COLO829 (cell line): ENCODE results near the gene PACRG.

Experiments
- DNase-seq: peaks from one replicate; pipeline ENCODE4 v3.0.0; 2012; ENCODE audit warnings: low spot score

The PACRG gene

GRCh38 chr6:163137398-163137881 is 409.7 kb downstream of the PACRG start:
- DNase-seq = no peak

GRCh38 chr6:163146036-163146435 is 418.3 kb downstream of the PACRG start:
- DNase-seq = no peak

- DNase-seq = no peak
Measured at GRCh38 chr6:163147994-163148393, 420.2 kb downstream of the PACRG start.

DNA sequence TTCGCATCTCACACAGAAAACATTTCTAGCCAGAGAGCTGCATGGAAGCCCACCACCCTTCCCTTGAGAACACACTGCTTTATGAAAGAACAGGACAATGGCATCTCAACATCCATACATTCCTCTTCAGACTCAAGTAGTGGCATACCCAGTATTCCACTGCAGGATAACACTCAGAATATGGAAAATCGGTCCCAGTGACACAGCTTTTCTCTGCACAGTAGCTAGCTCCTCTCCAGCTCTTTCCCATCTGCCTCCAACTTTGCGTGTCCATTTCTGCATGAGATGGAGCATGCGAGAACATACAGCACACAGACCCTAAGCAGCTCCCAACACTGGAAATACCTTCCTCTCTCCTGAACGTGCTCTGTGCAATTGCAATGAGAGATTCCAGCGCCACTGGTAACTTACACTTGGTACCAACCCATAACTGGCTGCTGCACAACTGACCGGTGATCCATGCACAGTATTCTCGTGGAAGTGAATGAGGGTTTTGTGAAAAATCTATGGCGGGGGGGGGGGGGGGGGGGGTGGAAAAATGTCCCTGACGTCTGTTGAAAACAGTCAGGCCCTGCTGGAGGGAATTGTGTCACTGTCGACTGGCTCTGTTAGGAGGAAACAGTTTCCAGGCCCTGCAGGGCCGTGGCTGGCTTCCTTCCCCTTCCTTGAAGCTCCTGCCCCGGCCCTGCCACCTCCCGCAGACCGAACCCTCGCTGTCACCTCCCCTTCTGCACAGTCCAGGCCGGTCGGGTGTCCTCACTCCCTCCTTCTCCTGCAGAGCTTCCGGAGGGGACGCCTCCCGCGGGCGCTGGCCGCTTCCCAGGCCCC is 420.9 kb downstream of the PACRG start:
- DNase-seq = no peak

GRCh38 chr6:163149279-163149848 is 421.6 kb downstream of the PACRG start:
- no peak for DNase-seq

DNA sequence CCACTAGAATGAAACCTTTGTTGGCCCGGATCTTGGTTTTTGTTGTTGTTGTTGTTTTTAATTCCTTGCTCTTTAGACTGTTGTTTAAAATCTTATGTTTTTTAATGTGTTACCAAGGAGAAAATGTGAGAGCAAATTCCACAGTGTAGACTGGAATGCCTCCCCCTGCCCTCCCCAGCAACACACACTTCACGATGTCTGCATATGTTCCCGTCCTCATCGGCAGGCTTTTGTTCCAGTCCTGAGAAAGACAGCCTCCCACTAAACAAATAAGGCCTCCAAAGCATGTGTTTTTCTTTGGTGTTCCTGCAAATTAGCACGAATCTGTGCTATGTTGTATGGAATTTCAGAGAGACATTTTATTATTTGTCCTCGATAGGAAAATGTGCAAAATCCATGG is 423.4 kb downstream of the PACRG start:
- DNase-seq = no peak

DNA sequence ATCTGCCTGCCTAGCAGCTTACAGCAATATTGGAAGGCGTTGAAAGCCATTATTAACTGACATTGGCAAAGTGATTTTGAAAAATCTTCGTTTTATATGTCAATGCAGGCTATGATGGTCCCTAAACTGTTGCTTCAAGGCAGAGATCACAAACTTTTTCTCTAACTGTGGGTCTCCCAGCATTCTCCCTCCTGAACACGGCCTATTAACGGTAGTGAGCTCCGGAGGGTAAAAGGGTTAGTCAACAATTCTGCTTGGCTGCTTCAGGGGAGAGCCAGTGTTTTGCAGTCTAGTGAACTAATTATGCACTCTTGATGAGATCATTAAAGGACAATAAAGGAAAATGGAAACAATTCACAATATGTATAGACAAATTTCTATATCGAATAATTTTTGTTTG is 424.9 kb downstream of the PACRG start:
- DNase-seq = no peak

- no peak for DNase-seq
Measured at GRCh38 chr6:163159110-163159509, 431.3 kb downstream of the PACRG start.

- DNase-seq = no peak
Measured at GRCh38 chr6:163159689-163160088, 431.9 kb downstream of the PACRG start.

DNA sequence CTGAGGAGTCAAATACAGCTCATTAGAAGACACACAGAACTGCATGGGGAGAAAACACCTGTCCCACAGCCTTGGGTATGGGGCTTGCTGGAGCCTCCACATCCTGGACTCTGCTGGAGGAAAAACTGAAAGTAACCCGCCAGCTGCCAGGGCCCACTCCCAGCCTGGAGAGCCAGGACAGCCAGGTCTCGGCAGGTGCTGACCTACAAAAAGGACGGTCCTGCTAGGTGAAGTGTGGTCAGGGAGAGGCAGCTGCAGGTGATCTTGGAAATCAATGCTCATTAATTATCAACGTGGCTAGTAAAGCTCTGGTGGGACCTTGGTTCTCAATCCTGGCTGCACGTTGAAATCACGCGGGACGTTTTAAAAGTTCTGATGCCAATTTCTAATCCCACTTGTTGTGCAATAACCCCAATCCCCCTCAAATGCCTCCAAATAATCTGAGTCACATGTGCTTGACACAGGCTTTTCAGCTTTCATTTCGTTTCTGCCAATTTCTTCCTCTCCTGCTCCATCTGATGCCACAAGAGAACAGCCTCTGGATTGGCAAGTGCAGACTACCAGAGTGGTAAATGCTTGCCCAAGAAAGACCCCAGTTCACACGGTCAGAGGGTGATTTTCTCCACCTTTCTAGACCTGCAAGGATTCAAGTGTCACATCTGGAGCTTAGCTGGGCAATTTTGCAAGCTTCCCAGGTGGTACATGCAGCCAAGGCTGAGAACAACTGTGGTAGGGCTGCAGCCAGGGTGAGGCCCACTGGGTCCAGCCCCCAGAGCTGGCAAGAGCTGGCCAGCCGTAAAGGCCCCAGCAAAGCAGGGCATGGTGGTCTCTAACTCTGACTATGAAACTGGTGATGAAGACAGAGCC is 434.5 kb downstream of the PACRG start:
- no peak for DNase-seq

DNA sequence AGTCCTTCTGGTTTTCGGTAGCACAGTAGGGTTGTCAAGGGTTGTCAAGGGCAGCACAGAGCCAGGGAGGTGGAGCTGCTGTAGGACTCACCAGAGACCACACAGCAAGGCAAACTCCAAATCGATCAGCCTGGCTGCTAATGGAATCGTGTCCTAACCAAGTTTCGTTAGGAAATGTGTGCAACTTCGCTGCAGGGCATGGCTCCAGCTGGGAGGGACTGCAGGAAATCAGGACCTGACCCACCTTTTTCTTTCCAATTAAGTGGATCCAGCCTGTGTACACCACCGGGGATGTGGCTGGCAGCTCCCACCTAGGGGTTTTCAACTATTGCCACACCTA is 435.1 kb downstream of the PACRG start:
- DNase-seq = no peak

DNA sequence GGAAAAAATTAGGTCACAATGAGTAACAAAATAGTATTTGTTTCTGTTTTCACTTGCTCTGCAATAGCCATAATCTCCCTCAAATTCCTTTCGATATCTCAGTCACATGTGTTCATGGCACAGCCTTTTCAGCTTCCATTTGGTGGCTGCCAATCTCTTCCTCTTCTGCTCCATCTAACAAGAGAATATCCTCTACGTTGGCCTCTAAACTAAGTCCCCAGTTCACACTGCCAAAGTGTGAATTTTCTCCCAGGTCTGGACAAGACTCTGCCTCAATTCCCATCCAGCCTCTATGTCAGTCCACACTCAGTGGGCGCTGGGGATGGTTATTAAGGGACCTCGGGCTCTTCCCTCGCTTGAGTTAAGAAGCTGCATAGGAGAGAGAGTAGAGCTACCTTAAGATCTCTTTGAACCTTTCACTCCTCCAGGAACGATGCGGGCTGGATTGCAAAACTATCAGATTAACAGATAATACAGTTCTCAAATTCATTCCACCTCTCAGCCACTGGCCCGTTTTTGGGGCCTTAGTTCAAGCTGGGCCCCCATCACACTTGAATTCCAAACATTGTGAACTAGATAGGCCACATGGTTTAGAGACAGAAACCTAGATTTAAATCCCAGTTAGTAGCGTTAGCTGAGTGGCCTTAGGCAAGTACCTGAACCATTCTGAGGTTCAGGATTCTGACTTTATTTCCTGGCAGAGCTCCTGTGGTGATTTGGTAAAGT is 436.6 kb downstream of the PACRG start:
- DNase-seq = no peak

GRCh38 chr6:163165155-163165910 is 437.6 kb downstream of the PACRG start:
- no peak for DNase-seq

GRCh38 chr6:163165922-163166321 is 438.1 kb downstream of the PACRG start:
- no peak for DNase-seq

DNA sequence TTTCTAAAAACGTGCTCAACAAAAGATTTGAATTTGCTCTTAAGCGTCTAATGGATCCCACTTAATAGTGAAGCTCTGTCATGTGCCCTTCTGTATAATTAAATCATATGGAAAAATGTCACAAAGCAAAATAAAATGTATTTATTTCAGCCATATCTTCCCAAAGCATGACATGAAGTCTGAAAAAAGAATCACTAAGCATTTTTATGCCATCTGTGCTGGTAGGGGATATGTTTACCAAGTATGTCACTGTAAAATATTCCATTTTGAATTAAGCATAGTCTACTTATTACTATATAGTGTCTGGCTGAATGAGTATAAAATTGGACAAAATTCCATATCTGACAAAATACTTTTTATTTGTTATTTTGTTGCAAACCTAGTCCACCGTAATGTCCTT is 438.7 kb downstream of the PACRG start:
- DNase-seq = no peak

DNA sequence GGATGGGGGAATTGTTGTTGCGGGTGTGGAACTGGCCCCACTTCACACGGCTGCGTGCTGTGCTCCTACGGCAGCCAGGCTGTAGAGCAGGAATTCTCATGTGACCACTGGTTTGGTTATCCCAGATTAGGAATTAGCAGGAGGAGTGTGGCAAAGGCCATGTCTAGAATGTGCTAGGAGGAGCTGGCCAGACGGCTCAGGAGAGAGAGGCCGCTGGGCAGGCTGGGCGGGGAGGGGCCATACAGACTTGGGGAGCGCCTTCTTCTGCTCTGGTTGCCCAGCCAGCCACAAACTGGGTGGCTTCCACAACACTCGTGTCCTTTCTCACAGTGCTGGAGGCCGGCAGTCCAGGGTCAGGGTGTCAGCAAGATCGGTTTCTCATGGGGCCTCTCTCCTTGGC is 441.7 kb downstream of the PACRG start:
- no peak for DNase-seq

DNA sequence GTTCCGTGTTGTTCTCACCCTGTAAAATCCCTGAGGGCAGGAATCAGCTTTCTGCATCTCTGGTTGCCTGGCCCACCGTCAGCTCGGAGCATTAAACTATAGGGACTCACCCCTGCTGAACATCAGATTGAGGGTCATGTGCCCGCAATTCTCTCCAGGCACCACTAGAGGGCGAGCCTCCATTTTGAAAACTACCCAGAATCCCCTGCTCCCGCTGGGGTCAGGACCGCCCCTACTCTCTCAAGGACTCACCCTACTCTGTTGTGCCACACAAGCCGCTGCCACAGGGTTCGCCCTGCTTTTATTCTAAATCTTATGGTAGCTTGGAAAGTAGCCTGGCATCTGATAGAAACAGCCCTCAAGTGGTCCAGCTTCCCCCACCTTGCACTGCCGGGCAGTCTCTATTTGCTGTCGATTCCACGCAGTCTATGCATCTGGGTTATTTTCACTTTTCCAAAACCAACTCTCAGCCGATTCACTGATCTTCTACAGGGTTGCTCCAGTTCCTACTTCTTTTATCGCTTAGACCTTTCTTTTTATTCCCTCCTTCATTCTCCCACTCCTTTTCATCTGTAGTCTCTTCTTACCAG is 442.6 kb downstream of the PACRG start:
- DNase-seq = peak; percentile 13

DNA sequence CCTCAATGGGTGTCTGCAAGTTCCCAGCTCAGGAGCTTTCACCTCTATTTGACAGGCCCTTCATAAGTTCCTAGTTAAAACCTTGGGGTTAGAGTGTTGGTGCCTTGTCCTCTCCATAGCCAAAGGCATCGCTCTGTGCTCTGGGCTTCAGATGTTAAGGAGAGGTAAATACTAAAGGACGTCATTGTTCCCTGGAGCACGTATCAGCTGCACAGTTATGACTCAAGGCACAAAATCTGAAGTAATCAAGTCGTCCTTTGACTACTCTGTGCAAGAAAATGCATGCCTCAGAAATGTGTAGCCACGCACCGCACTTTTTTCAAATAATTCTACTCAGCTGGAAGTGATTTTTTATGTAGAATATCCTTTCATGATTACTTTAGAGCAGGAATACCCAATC is 446.0 kb downstream of the PACRG start:
- peak; percentile 86 for DNase-seq

DNA sequence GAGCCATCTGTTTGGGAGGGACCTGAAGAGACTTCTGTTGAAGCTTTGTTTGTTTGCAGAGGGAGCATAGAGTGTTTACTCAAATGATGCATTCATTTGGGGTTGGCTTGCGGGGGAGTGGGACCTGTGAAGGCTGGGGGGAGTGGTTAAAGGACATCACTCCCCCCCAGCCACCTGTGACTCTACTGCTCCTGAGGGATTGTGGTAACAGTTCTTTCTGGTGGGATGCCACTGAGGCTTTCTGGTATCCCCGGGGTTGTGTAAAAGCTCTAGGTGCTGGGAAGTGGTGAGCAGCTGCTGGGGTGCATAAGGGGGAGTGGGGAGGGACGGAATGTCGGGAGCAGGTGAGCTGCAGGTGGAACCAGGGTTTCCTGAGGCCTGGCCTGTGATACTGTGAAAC is 447.5 kb downstream of the PACRG start:
- DNase-seq = no peak

DNA sequence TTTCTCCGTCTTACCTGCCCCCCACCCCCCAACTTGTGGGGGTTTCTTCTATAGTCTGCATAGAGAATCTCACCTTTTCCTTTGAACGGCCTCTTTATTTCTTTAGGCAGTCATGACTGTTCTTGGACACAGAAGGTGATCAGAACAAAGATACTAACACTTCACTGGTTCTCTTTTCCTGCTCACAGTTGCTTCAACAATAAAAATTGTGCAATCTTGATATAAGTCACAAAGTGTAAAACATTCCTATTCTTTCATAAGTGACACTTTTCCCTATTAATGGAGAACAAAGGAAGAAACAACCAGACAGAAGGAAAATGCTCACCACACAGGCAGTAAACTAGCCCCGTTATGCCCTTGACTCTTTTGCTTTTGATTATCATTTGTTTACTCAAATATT is 448.3 kb downstream of the PACRG start:
- no peak for DNase-seq

DNA sequence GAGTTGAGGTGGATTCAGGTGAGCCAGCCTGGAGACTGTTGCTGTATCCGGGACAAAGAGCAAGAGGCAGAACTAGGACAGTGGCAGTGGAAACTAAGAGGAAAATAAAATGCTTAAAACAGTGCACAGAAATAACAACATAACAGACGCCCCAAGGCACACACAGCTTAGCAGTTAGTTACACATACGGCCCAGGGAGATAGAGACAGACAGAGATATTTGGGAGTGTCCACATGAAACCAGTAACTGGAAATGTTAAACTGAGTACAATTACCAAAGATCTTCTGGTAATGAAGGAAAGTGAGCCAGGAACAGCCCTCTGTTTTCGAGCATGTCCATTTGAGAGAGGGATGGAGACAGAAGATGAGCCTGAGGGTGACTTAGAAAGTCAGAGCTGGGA is 449.2 kb downstream of the PACRG start:
- DNase-seq = no peak
